Type B pancreatic cell (in vitro differentiated cells): ENCODE data around the gene ASIC3. TPM values are rescaled to one million over a fixed set of nuclear protein-coding genes. Genes with fewer than 3 reads are reported as not detected.
"Not testable (repeated sequence)": the region's sequence is repeated elsewhere in the genome, so short reads cannot be mapped to it uniquely, and the experiment has no call there.

Source experiments
- DNase-seq: peaks from one replicate; pipeline ENCODE4 v3.0.0; 2021; ENCODE audit warnings: mixed read lengths; ENCODE audit not compliant: unreplicated experiment; ENCODE audit errors: extremely low spot score
- H3K27ac Mint-ChIP-seq: 2 replicates; pipeline ENCODE4 v1.8.0; 2021; ENCODE audit warnings: mild to moderate bottlenecking, mixed read lengths
- H3K27me3 Mint-ChIP-seq: 2 replicates; pipeline ENCODE4 v1.8.0; 2021; ENCODE audit warnings: mixed read lengths
- H3K36me3 Mint-ChIP-seq: 2 replicates; pipeline ENCODE4 v1.8.0; 2021; ENCODE audit warnings: mixed read lengths
- H3K4me1 Mint-ChIP-seq: one replicate; pipeline ENCODE4 v1.8.0; 2021; ENCODE audit warnings: mixed read lengths; ENCODE audit not compliant: unreplicated experiment
- H3K4me3 Mint-ChIP-seq: 2 replicates; pipeline ENCODE4 v1.8.0; 2021; ENCODE audit warnings: mild to moderate bottlenecking, mixed read lengths
- H3K9me3 Mint-ChIP-seq: 2 replicates; pipeline ENCODE4 v1.8.0; 2021; ENCODE audit warnings: mixed read lengths
- CTCF ChIP-seq: fragments of 200-600 bp; sonication (generic); conservative IDR thresholded peaks from 2 replicates; pipeline ENCODE4 v1.5.0; 2021; ENCODE audit warnings: antibody characterized with exemption, mild to moderate bottlenecking
- total RNA-seq: library from RNA; stranded (reverse); gene quantifications from 2 replicates; pipeline ENCODE4 v1.2.1, GENCODE V29; 2021; ENCODE audit warnings: low replicate concordance

Gene ASIC3
- total RNA-seq, 1 donor from 2014 or later: 4.4 TPM

GRCh38 chr7:151008511-151009323 lies 39.6 kb upstream of the ASIC3 start:
- no peak for DNase-seq
- peaks cover 32% of the 10 kb centered on the region for H3K4me1 Mint-ChIP-seq
- H3K9me3 Mint-ChIP-seq: no peaks in the 10 kb centered on the region
- TF ChIP-seq CTCF: peak; percentile 79
- H3K4me3 Mint-ChIP-seq: peak overlapping the region; percentile 31
- H3K27ac Mint-ChIP-seq: no peak overlapping the region
- peaks cover 33% of the 10 kb centered on the region for H3K27me3 Mint-ChIP-seq
- no peaks in the 10 kb centered on the region for H3K36me3 Mint-ChIP-seq

GRCh38 chr7:151009327-151010036 lies 38.8 kb upstream of the ASIC3 start:
- H3K27me3 Mint-ChIP-seq: peaks cover 37% of the 10 kb centered on the region
- no peak overlapping the region for H3K27ac Mint-ChIP-seq
- H3K9me3 Mint-ChIP-seq: no peaks in the 10 kb centered on the region
- TF ChIP-seq CTCF: no peak
- no peak for DNase-seq
- H3K36me3 Mint-ChIP-seq: no peaks in the 10 kb centered on the region
- H3K4me3 Mint-ChIP-seq: no peak overlapping the region
- H3K4me1 Mint-ChIP-seq: peaks cover 36% of the 10 kb centered on the region

GRCh38 chr7:151010037-151010306 lies 38.4 kb upstream of the ASIC3 start:
- Mint-ChIP-seq H3K27me3 (peaks cover 38% of the 10 kb centered on the region), H3K36me3 (no peaks in the 10 kb centered on the region), H3K9me3 (no peaks in the 10 kb centered on the region), H3K4me3 (no peak overlapping the region), H3K4me1 (peaks cover 36% of the 10 kb centered on the region), H3K27ac (no peak overlapping the region)
- no peak for TF ChIP-seq CTCF
- no peak for DNase-seq

GRCh38 chr7:151010307-151011096 lies 37.8 kb upstream of the ASIC3 start:
- peaks cover 36% of the 10 kb centered on the region for H3K4me1 Mint-ChIP-seq
- no peak for DNase-seq
- peaks cover 40% of the 10 kb centered on the region for H3K27me3 Mint-ChIP-seq
- no peaks in the 10 kb centered on the region for H3K9me3 Mint-ChIP-seq
- H3K36me3 Mint-ChIP-seq: no peaks in the 10 kb centered on the region
- no peak for TF ChIP-seq CTCF
- H3K27ac Mint-ChIP-seq: no peak overlapping the region
- peak overlapping the region; percentile 49 for H3K4me3 Mint-ChIP-seq

- no peaks in the 10 kb centered on the region for H3K36me3 Mint-ChIP-seq
- no peak for DNase-seq
- no peak overlapping the region for H3K4me3 Mint-ChIP-seq
- H3K9me3 Mint-ChIP-seq: no peaks in the 10 kb centered on the region
- peaks cover 36% of the 10 kb centered on the region for H3K4me1 Mint-ChIP-seq
- H3K27ac Mint-ChIP-seq: no peak overlapping the region
- no peak for TF ChIP-seq CTCF
- peaks cover 38% of the 10 kb centered on the region for H3K27me3 Mint-ChIP-seq
These were observed 37.3 kb upstream of the ASIC3 start for GRCh38 chr7:151011097-151011409.

- H3K9me3 Mint-ChIP-seq, H3K36me3 Mint-ChIP-seq, DNase-seq: not testable (repeated sequence)
- Mint-ChIP-seq H3K27ac (peak overlapping the region; percentile 32), H3K4me3 (peak overlapping the region; percentile 39), H3K27me3 (peaks cover 41% of the 10 kb centered on the region), H3K4me1 (peaks cover 36% of the 10 kb centered on the region)
These were observed 36.7 kb upstream of the ASIC3 start for GRCh38 chr7:151011616-151012015.
